ENCODE data around the gene KIF3C. TPM values are rescaled to one million over a fixed set of nuclear protein-coding genes. Genes with fewer than 3 reads are reported as not detected.

KIF3C gene
- total and polyA plus RNA-seq, 2 donors (not counting 3 experiments of a cell fraction or from before 2014, with no cell fraction given), result 11.4 to 40.7 TPM

DNA sequence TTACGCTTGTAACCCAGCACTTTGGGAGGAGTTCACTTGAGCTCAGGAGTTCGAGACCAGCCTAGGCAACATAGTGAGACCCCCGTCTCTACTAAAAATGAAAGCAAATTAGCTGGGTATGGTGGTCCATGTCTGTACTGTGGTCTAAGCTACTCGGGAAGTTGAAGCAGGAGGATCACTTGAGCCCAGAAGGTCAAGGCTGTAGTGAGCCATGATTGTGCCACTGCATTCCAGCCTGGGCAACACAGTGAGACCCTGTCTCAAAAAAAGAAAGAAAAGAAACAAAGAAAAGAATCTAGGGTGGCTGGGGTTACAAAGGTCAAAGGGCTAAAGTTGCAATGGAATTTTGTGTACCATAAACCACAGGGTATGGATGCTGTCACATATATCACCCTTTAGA is 41.3 kb downstream of the KIF3C start:
- Histone ChIP-seq H3K4me3 (replicated peaks in 1 of 3; ENCODE audit: insufficient read depth in 1 of 3, low read depth in 1 of 3, low read length in 3 of 3) (no peak overlapping the region), H3K27ac (ENCODE audit: insufficient read depth, low read depth, low read length) (no peak overlapping the region), H3K9ac (replicated peaks; ENCODE audit: extremely low read depth, insufficient read depth, low read length) (no peak overlapping the region), H2AFZ (ENCODE audit: low read depth, low read length) (no peak overlapping the region), H3K27me3 (ENCODE audit: control insufficient read depth in 2 of 2, insufficient read depth in 2 of 2, low read length in 2 of 2) (no peaks in the 10 kb centered on the region), H3K36me3 (ENCODE audit: control insufficient read depth in 2 of 2, extremely low read depth in 1 of 2, insufficient read depth in 2 of 2, low read length in 2 of 2) (peaks cover 0 to 5% of the 10 kb centered on the region in 2 experiments), H3K9me1 (replicated peaks; ENCODE audit: control insufficient read depth, extremely low read depth, insufficient read depth, low read length) (no peaks in the 10 kb centered on the region), H3K4me2 (ENCODE audit: insufficient read depth, low read length) (no peak overlapping the region), H3K9me3 (replicated peaks; ENCODE audit: control insufficient read depth, insufficient read depth, low read length) (no peaks in the 10 kb centered on the region), H4K20me1 (replicated peaks; ENCODE audit: control insufficient read depth, extremely low read depth, insufficient read depth, low read length) (no peaks in the 10 kb centered on the region), H3K4me1 (ENCODE audit: control insufficient read depth, extremely low read depth, insufficient read depth, low read length) (peaks cover 11% of the 10 kb centered on the region), H3K79me2 (ENCODE audit: control insufficient read depth, insufficient read depth, low read length) (no peaks in the 10 kb centered on the region)
- POLR2A ChIA-PET, result no interaction called here
- FAIRE-seq (no peak), DNase-seq (ENCODE audit: low read depth, low spot score) (no peak)
- no TSS peak for BruUV-seq (replicated peaks)
- dilution Hi-C loops (cut with MboI; ENCODE audit: extremely low pct_ligation_motif_present, low sequenced_read_pairs), result no loop called here
- TF ChIP-seq FOS (IDR thresholded peaks at IDR 0.05; ENCODE audit: borderline replicate concordance, insufficient read depth, low read length), result no peak
- TF ChIP-seq, protein P1, sequence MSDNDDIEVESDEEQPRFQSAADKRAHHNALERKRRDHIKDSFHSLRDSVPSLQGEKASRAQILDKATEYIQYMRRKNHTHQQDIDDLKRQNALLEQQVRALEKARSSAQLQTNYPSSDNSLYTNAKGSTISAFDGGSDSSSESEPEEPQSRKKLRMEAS (IDR thresholded peaks at IDR 0.05; ENCODE audit: insufficient read depth, insufficient read length), result no peak
- no peak for TF ChIP-seq MYC (IDR thresholded peaks at IDR 0.05; ENCODE audit: low read depth, low read length)
- TF ChIP-seq GATA2 (IDR thresholded peaks at IDR 0.05; ENCODE audit: insufficient read depth, insufficient read length, low read depth, low read length), result no peak
- no peak for TF ChIP-seq POLR2AphosphoS5 (IDR thresholded peaks at IDR 0.05; ENCODE audit: insufficient read depth, low read depth, low read length)
- TF ChIP-seq, protein P2, sequence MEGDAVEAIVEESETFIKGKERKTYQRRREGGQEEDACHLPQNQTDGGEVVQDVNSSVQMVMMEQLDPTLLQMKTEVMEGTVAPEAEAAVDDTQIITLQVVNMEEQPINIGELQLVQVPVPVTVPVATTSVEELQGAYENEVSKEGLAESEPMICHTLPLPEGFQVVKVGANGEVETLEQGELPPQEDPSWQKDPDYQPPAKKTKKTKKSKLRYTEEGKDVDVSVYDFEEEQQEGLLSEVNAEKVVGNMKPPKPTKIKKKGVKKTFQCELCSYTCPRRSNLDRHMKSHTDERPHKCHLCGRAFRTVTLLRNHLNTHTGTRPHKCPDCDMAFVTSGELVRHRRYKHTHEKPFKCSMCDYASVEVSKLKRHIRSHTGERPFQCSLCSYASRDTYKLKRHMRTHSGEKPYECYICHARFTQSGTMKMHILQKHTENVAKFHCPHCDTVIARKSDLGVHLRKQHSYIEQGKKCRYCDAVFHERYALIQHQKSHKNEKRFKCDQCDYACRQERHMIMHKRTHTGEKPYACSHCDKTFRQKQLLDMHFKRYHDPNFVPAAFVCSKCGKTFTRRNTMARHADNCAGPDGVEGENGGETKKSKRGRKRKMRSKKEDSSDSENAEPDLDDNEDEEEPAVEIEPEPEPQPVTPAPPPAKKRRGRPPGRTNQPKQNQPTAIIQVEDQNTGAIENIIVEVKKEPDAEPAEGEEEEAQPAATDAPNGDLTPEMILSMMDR (IDR thresholded peaks at IDR 0.05; ENCODE audit: extremely low read depth in 1 of 2, insufficient read depth in 1 of 2, low read depth in 1 of 2, low read length in 2 of 2), result no peak
- no peak for TF ChIP-seq EZH2 (IDR thresholded peaks at IDR 0.05; ENCODE audit: borderline replicate concordance, low read depth, low read length, severe bottlenecking)
- no peak for TF ChIP-seq JUN (IDR thresholded peaks at IDR 0.05; ENCODE audit: borderline replicate concordance, insufficient read depth, insufficient read length, low read depth)
- CTCF ChIA-PET, result no interaction called here
- intact Hi-C loops (cut with micrococcal nuclease), result no loop called here

Measured in endothelial cell of umbilical vein (primary cell).